PC-9 (cell line): Measurements from ENCODE around the gene TP53BP2. TPM values are rescaled to one million over a fixed set of nuclear protein-coding genes. Genes with fewer than 3 reads are reported as not detected.

Source experiments
- BruUV-seq: library from RNA; stranded (reverse); fragments of 400-500 nt; replicated peaks from 2 replicates; lab custom pipeline; 2021; lab: Mats Ljungman, UMichigan
- CTCF ChIA-PET: fragments of 300-600 bp; sonication (Branson Sonifier 250); formaldehyde crosslinking; loops from one replicate; lab custom pipeline; 2022; ENCODE audit warnings: antibody characterized with exemption; lab: Charles Lee
- POLR2A ChIA-PET: fragments of 300-600 bp; sonication (Branson Sonifier 250); formaldehyde crosslinking; loops from one replicate; lab custom pipeline; 2022; ENCODE audit warnings: antibody characterized with exemption; ENCODE audit not compliant: unreplicated experiment; lab: Charles Lee
- DNase-seq, 2 experiments: peaks; one replicate each; pipeline versions ENCODE4 v3.0.0 to v3.0.0-alpha.2; 2015 to 2022; ENCODE audit warnings: mixed read lengths in 1 of 2
- H2AFZ ChIP-seq: fragments of 200-600 bp; sonication (generic); 2 replicates; pipeline ENCODE4 v1.8.1; 2017; ENCODE audit warnings: antibody characterized with exemption
- H3F3A ChIP-seq: fragments of 200-600 bp; sonication (generic); 2 replicates; pipeline ENCODE4 v1.8.1; 2017; ENCODE audit warnings: antibody characterized with exemption, mild to moderate bottlenecking, low read depth; ENCODE audit not compliant: insufficient read depth
- H3K27ac ChIP-seq: fragments of 200-600 bp; sonication (generic); 2 replicates; pipeline ENCODE4 v1.6.1; 2016; ENCODE audit warnings: mixed run types
- H3K27me3 ChIP-seq: fragments of 200-600 bp; sonication (generic); 2 replicates; pipeline ENCODE4 v1.6.1; 2016; ENCODE audit warnings: low read depth, mixed run types; ENCODE audit not compliant: insufficient read depth
- H3K36me3 ChIP-seq: fragments of 200-600 bp; sonication (generic); 2 replicates; pipeline ENCODE4 v1.6.1; 2016; ENCODE audit warnings: low read depth, mixed run types
- H3K4me1 ChIP-seq: fragments of 200-600 bp; sonication (generic); replicated peaks from 2 replicates; pipeline ENCODE4 v1.6.1; 2016; ENCODE audit warnings: mixed run types; ENCODE audit not compliant: insufficient read depth
- H3K4me2 ChIP-seq: fragments of 200-600 bp; sonication (generic); 2 replicates; pipeline ENCODE4 v1.6.1; 2017; ENCODE audit warnings: mixed run types
- H3K4me3 ChIP-seq: fragments of 200-600 bp; sonication (generic); 2 replicates; pipeline ENCODE4 v1.6.1; 2016; ENCODE audit warnings: mixed run types
- H3K79me2 ChIP-seq: fragments of 200-600 bp; sonication (generic); 2 replicates; pipeline ENCODE4 v1.6.1; 2017; ENCODE audit warnings: low read depth, mixed run types
- H3K9me2 ChIP-seq: fragments of 200-600 bp; sonication (generic); 2 replicates; pipeline ENCODE4 v1.8.1; 2017; ENCODE audit warnings: mild to moderate bottlenecking; ENCODE audit not compliant: insufficient read depth
- H3K9me3 ChIP-seq: fragments of 200-600 bp; sonication (generic); 2 replicates; pipeline ENCODE4 v1.8.1; 2016; ENCODE audit warnings: low read depth; ENCODE audit not compliant: insufficient read depth
- H4K20me1 ChIP-seq: fragments of 200-600 bp; sonication (generic); 2 replicates; pipeline ENCODE4 v1.8.1; 2017; ENCODE audit not compliant: insufficient read depth
- CTCF ChIP-seq: fragments of 200-600 bp; sonication (generic); conservative IDR thresholded peaks from 2 replicates; pipeline ENCODE4 v1.6.1; 2017; ENCODE audit warnings: mixed run types, antibody characterized with exemption, mild to moderate bottlenecking, moderate library complexity
- EZH2 ChIP-seq: fragments of 200-600 bp; sonication (generic); IDR thresholded peaks from 2 replicates; pipeline ENCODE4 v1.8.0; 2017; ENCODE audit warnings: antibody characterized with exemption, low read depth
- intact Hi-C: fragments of 100-400 bp; cut with micrococcal nuclease; formaldehyde crosslinking; loops from one replicate; pipeline ENCODE4 v1.10.0; 2022; ENCODE audit not compliant: unreplicated experiment
- total RNA-seq: library from RNA; stranded (reverse); gene quantifications from 2 replicates; pipeline ENCODE4 v1.2.3, GENCODE V29; 2021

The TP53BP2 gene
- total RNA-seq, 1 experiment from 2014 or later = 63.1 TPM

GRCh38 chr1:223756806-223757700 is 88.7 kb downstream of the TP53BP2 start:
- TF ChIP-seq EZH2 = no peak
- TF ChIP-seq CTCF = no peak
- Histone ChIP-seq H3K4me3 (no peak overlapping the region), H3K36me3 (peaks cover 48% of the 10 kb centered on the region), H4K20me1 (no peaks in the 10 kb centered on the region), H3K27me3 (no peaks in the 10 kb centered on the region), H3K27ac (no peak overlapping the region), H3K9me3 (no peaks in the 10 kb centered on the region), H2AFZ (no peak overlapping the region), H3K9me2 (no peaks in the 10 kb centered on the region), H3K4me2 (no peak overlapping the region), H3F3A (peaks cover 44% of the 10 kb centered on the region; the same call in 1 of the 2 replicates), H3K4me1 (no peaks in the 10 kb centered on the region), H3K79me2 (no peaks in the 10 kb centered on the region)
- ChIA-PET CTCF (interaction anchor here (0.6 to 0.9 kb wide), 2 partner anchors 14 to 48 kb away, joined by 3 to 4 read pairs; no protein-coding TSS in a partner anchor), POLR2A (no interaction called here)
- no peak for DNase-seq
- intact Hi-C loops = no loop called here
- BruUV-seq = TSS peak; percentile 1

- intact Hi-C loops = no loop called here
- TF ChIP-seq EZH2 = no peak
- no peak for TF ChIP-seq CTCF
- Histone ChIP-seq H3K9me3 (no peaks in the 10 kb centered on the region), H2AFZ (no peak overlapping the region), H3F3A (peaks cover 48% of the 10 kb centered on the region; the same call in 1 of the 2 replicates), H3K9me2 (no peaks in the 10 kb centered on the region), H3K79me2 (no peaks in the 10 kb centered on the region), H3K36me3 (peaks cover 50% of the 10 kb centered on the region), H3K4me1 (no peaks in the 10 kb centered on the region), H3K4me3 (no peak overlapping the region), H3K27me3 (no peaks in the 10 kb centered on the region), H3K27ac (no peak overlapping the region), H3K4me2 (no peak overlapping the region), H4K20me1 (no peaks in the 10 kb centered on the region)
- ChIA-PET POLR2A (no interaction called here), CTCF (interaction anchor here (0.9 kb wide), 1 partner anchor 47 kb away, joined by 3 read pairs; no protein-coding TSS in a partner anchor)
- DNase-seq = no peak
- no TSS peak for BruUV-seq
Measured at GRCh38 chr1:223755992-223756775, 89.6 kb downstream of the TP53BP2 start.

- TF ChIP-seq CTCF (no peak), EZH2 (no peak)
- peaks cover 57% of the 10 kb centered on the region for H3K36me3 ChIP-seq
- BruUV-seq = no TSS peak
Measured at GRCh38 chr1:223755432-223755792, 90.3 kb downstream of the TP53BP2 start.

More at GRCh38 chr1:223755432-223755792, 90.3 kb downstream of the TP53BP2 start:
- Histone ChIP-seq H3K79me2 (no peaks in the 10 kb centered on the region), H2AFZ (no peak overlapping the region), H3K9me3 (no peaks in the 10 kb centered on the region), H3K27ac (no peak overlapping the region), H3K4me3 (no peak overlapping the region), H3F3A (peaks cover 52% of the 10 kb centered on the region; the same call in 1 of the 2 replicates), H3K9me2 (no peaks in the 10 kb centered on the region), H4K20me1 (no peaks in the 10 kb centered on the region), H3K4me1 (no peaks in the 10 kb centered on the region), H3K27me3 (no peaks in the 10 kb centered on the region), H3K4me2 (no peak overlapping the region)
- no peak for DNase-seq
- intact Hi-C loops = no loop called here
- CTCF ChIA-PET = no interaction called here
- POLR2A ChIA-PET = no interaction called here
